Activated T-helper 1 cell treated with anti-CD3 and anti-CD28 coated beads, Interleukin-12 subunit alpha, Interleukin-12 subunit beta, Interleukin-2, Interleukin-4 antibody, amounts not matched to agents 30 ng/mL and 10 ng/mL and 1 ng/mL, durations not matched to agents 14 hours and 24 hours and 36 hours (primary cell): ENCODE results near the gene GALNT16. TPM values are rescaled to one million over a fixed set of nuclear protein-coding genes. Genes with fewer than 3 reads are reported as not detected.
A peak's percentile ranks its signal among the peaks of the same experiment; 100 is the strongest.

ENCODE experiments used
- DNase-seq: peaks from one replicate; pipeline ENCODE4 v3.0.0; 2021; ENCODE audit warnings: low spot score
- H3K27ac Mint-ChIP-seq: one replicate; pipeline ENCODE4 v1.8.0; 2021; ENCODE audit warnings: mild to moderate bottlenecking, mixed read lengths
- H3K27me3 Mint-ChIP-seq: one replicate; pipeline ENCODE4 v1.8.0; 2022; ENCODE audit warnings: mild to moderate bottlenecking, moderate library complexity, mixed read lengths; ENCODE audit not compliant: insufficient read depth
- H3K36me3 Mint-ChIP-seq: one replicate; pipeline ENCODE4 v1.8.0; 2021; ENCODE audit warnings: low read depth, mixed read lengths
- H3K4me1 Mint-ChIP-seq: one replicate; pipeline ENCODE4 v1.8.0; 2021; ENCODE audit warnings: low read depth, mixed read lengths
- H3K4me3 Mint-ChIP-seq: one replicate; pipeline ENCODE4 v1.8.0; 2021; ENCODE audit warnings: mild to moderate bottlenecking, moderate library complexity, mixed read lengths
- H3K9me3 Mint-ChIP-seq: one replicate; pipeline ENCODE4 v1.8.0; 2021; ENCODE audit warnings: mixed read lengths
- intact Hi-C: fragments of 100-400 bp; cut with micrococcal nuclease; formaldehyde crosslinking; loops from one replicate; pipeline ENCODE4 v1.15.1; 2024
- total RNA-seq: library from RNA; stranded (reverse); gene quantifications from 2 replicates; pipeline ENCODE4 v1.2.3, GENCODE V29; 2022

GALNT16 gene
- total RNA-seq, 1 donor from 2014 or later: 0.05 TPM

- no peaks in the 10 kb centered on the region for H3K36me3 Mint-ChIP-seq
- H3K27me3 Mint-ChIP-seq: peaks cover 2% of the 10 kb centered on the region
- H3K9me3 Mint-ChIP-seq: no peaks in the 10 kb centered on the region
- intact Hi-C loops: loop anchor here (5.0 kb wide), 1 partner anchor 157 kb away; the partner anchor contains the start of genes ERH and SLC39A9
- DNase-seq: no peak
- H3K4me1 Mint-ChIP-seq: peaks cover 6% of the 10 kb centered on the region
- H3K4me3 Mint-ChIP-seq: no peak overlapping the region
- no peak overlapping the region for H3K27ac Mint-ChIP-seq
Observed at GRCh38 chr14:69240527-69241173, 19.3 kb upstream of the GALNT16 start.

- DNase-seq: no peak
- no peaks in the 10 kb centered on the region for H3K4me1 Mint-ChIP-seq
- no peak overlapping the region for H3K4me3 Mint-ChIP-seq
- no peak overlapping the region for H3K27ac Mint-ChIP-seq
- intact Hi-C loops: loop anchor here (5.0 kb wide), 1 partner anchor 156 kb away; the partner anchor contains the start of genes ERH and SLC39A9
- peaks cover 2% of the 10 kb centered on the region for H3K27me3 Mint-ChIP-seq
- no peaks in the 10 kb centered on the region for H3K36me3 Mint-ChIP-seq
- no peaks in the 10 kb centered on the region for H3K9me3 Mint-ChIP-seq
Observed at GRCh38 chr14:69241577-69241976, 18.4 kb upstream of the GALNT16 start.

- no peaks in the 10 kb centered on the region for H3K4me1 Mint-ChIP-seq
Observed at GRCh38 chr14:69242311-69243224, 17.4 kb upstream of the GALNT16 start.

GRCh38 chr14:69244946-69245345 is 15.0 kb upstream of the GALNT16 start:
- Mint-ChIP-seq H3K4me3 (no peak overlapping the region), H3K36me3 (no peaks in the 10 kb centered on the region), H3K4me1 (no peaks in the 10 kb centered on the region), H3K27me3 (peaks cover 2% of the 10 kb centered on the region), H3K27ac (no peak overlapping the region), H3K9me3 (no peaks in the 10 kb centered on the region)
- DNase-seq: no peak
- intact Hi-C loops: loop anchor here (5.0 kb wide), 1 partner anchor 152 kb away; the partner anchor contains the start of genes ERH and SLC39A9

More at GRCh38 chr14:69242311-69243224, 17.4 kb upstream of the GALNT16 start:
- H3K27me3 Mint-ChIP-seq: peaks cover 2% of the 10 kb centered on the region
- intact Hi-C loops: loop anchor here (1.0 to 5.0 kb wide), 4 partner anchors 114 to 332 kb away; partner anchors contain the start of genes CCDC177, ERH and SLC39A9
- H3K4me3 Mint-ChIP-seq: no peak overlapping the region
- no peak overlapping the region for H3K27ac Mint-ChIP-seq
- no peaks in the 10 kb centered on the region for H3K9me3 Mint-ChIP-seq
- peak; percentile 27 for DNase-seq
- H3K36me3 Mint-ChIP-seq: no peaks in the 10 kb centered on the region

- Mint-ChIP-seq H3K9me3 (no peaks in the 10 kb centered on the region), H3K4me3 (no peak overlapping the region), H3K27me3 (peaks cover 2% of the 10 kb centered on the region), H3K36me3 (no peaks in the 10 kb centered on the region), H3K4me1 (no peaks in the 10 kb centered on the region), H3K27ac (no peak overlapping the region)
- no peak for DNase-seq
- intact Hi-C loops: no loop called here
Observed at GRCh38 chr14:69246331-69246730, 13.6 kb upstream of the GALNT16 start.

GRCh38 chr14:69247676-69248440 is 12.1 kb upstream of the GALNT16 start:
- intact Hi-C loops: no loop called here
- H3K27me3 Mint-ChIP-seq: peaks cover 2% of the 10 kb centered on the region
- H3K27ac Mint-ChIP-seq: no peak overlapping the region
- H3K4me1 Mint-ChIP-seq: no peaks in the 10 kb centered on the region
- DNase-seq: no peak
- no peaks in the 10 kb centered on the region for H3K36me3 Mint-ChIP-seq
- no peak overlapping the region for H3K4me3 Mint-ChIP-seq
- no peaks in the 10 kb centered on the region for H3K9me3 Mint-ChIP-seq

GRCh38 chr14:69249603-69250002 is 10.4 kb upstream of the GALNT16 start:
- H3K4me3 Mint-ChIP-seq: no peak overlapping the region
- intact Hi-C loops: no loop called here
- H3K4me1 Mint-ChIP-seq: no peaks in the 10 kb centered on the region
- no peak for DNase-seq
- no peak overlapping the region for H3K27ac Mint-ChIP-seq
- no peaks in the 10 kb centered on the region for H3K36me3 Mint-ChIP-seq
- no peaks in the 10 kb centered on the region for H3K9me3 Mint-ChIP-seq
- H3K27me3 Mint-ChIP-seq: peaks cover 11% of the 10 kb centered on the region

- Mint-ChIP-seq H3K27ac (no peak overlapping the region), H3K36me3 (no peaks in the 10 kb centered on the region), H3K4me1 (no peaks in the 10 kb centered on the region), H3K27me3 (peaks cover 21% of the 10 kb centered on the region), H3K9me3 (no peaks in the 10 kb centered on the region), H3K4me3 (no peak overlapping the region)
- intact Hi-C loops: no loop called here
- DNase-seq: no peak
Observed at GRCh38 chr14:69252851-69253250, 7.1 kb upstream of the GALNT16 start.

- no peaks in the 10 kb centered on the region for H3K9me3 Mint-ChIP-seq
- no peak overlapping the region for H3K27ac Mint-ChIP-seq
- no peak for DNase-seq
- H3K4me3 Mint-ChIP-seq: peak overlapping the region; percentile 28
- peaks cover 6% of the 10 kb centered on the region for H3K4me1 Mint-ChIP-seq
- peaks cover 57% of the 10 kb centered on the region for H3K27me3 Mint-ChIP-seq
- H3K36me3 Mint-ChIP-seq: no peaks in the 10 kb centered on the region
- intact Hi-C loops: no loop called here
Observed at GRCh38 chr14:69259168-69259526, 811 bp upstream of the GALNT16 start.

GRCh38 chr14:69260190-69260860 is 367 bp downstream of the GALNT16 start:
- intact Hi-C loops: loop anchor here (5.0 kb wide), 1 partner anchor 312 kb away; the partner anchor contains the start of gene CCDC177
- no peaks in the 10 kb centered on the region for H3K36me3 Mint-ChIP-seq
- peaks cover 54% of the 10 kb centered on the region for H3K27me3 Mint-ChIP-seq
- no peak for DNase-seq
- no peaks in the 10 kb centered on the region for H3K9me3 Mint-ChIP-seq
- H3K4me1 Mint-ChIP-seq: peaks cover 6% of the 10 kb centered on the region
- no peak overlapping the region for H3K27ac Mint-ChIP-seq
- H3K4me3 Mint-ChIP-seq: peak overlapping the region; percentile 42

- H3K27me3 Mint-ChIP-seq: peaks cover 52% of the 10 kb centered on the region
- peak overlapping the region; percentile 65 for H3K4me3 Mint-ChIP-seq
- peak; percentile 16 for DNase-seq
- H3K9me3 Mint-ChIP-seq: no peaks in the 10 kb centered on the region
- intact Hi-C loops: loop anchor here (1.0 to 5.0 kb wide), 2 partner anchors 199 to 311 kb away; partner anchors contain the start of gene CCDC177
- H3K27ac Mint-ChIP-seq: no peak overlapping the region
- H3K4me1 Mint-ChIP-seq: peaks cover 6% of the 10 kb centered on the region
- H3K36me3 Mint-ChIP-seq: no peaks in the 10 kb centered on the region
Observed at GRCh38 chr14:69260861-69261564, 1.1 kb downstream of the GALNT16 start.
